Measurements from ENCODE around the gene PLA2G4B. TPM values are rescaled to one million over a fixed set of nuclear protein-coding genes. Genes with fewer than 3 reads are reported as not detected.
A peak's percentile ranks its signal among the peaks of the same experiment; 100 is the strongest.

PLA2G4B gene
- total and polyA plus RNA-seq, 9 of the 15 experiments (the other 6 are each of a cell fraction or from before 2014, with no cell fraction given), result 0.07 to 6.1 (median 2.8) TPM

- Histone ChIP-seq H3K4me2 (ENCODE audit: insufficient read depth, low read length) (peak overlapping the region; percentile 60), H3K4me3 (peak overlapping the region; percentile 4), H3K36me3 (ENCODE audit: control insufficient read depth, insufficient read depth, low read length) (no peaks in the 10 kb centered on the region), H3K9me1 (ENCODE audit: control insufficient read depth, insufficient read depth, low read length) (peaks cover 5% of the 10 kb centered on the region), H3K27me3 (ENCODE audit: control insufficient read depth in 2 of 2, insufficient read depth in 2 of 2, low read length in 2 of 2) (no peaks in the 10 kb centered on the region), H3K9ac (ENCODE audit: insufficient read depth in 1 of 2, low read depth in 2 of 2, low read length in 2 of 2) (peak overlapping the region; percentile 22 to 62; a peak in 1 of 4 replicates), H2AFZ (ENCODE audit: low read depth, low read length) (peak overlapping the region; percentile 60), H4K20me1 (replicated peaks; ENCODE audit: control insufficient read depth, insufficient read depth, low read length) (peaks cover 16% of the 10 kb centered on the region), H3K9me3 (replicated peaks; ENCODE audit: control insufficient read depth, insufficient read depth, low read depth, low read length) (no peaks in the 10 kb centered on the region), H3K79me2 (ENCODE audit: control insufficient read depth, insufficient read depth, low read length) (0 out of 3 replicates have a peak, but pooled peaks cover 5% of the 10 kb centered on the region), H3K27ac (ENCODE audit: extremely low read depth, low read depth, low read length) (peak overlapping the region; percentile 64), H3K4me1 (replicated peaks in 1 of 2; ENCODE audit: control insufficient read depth in 2 of 2, insufficient read depth in 2 of 2, low read length in 2 of 2) (peaks cover 30 to 53% of the 10 kb centered on the region in 2 experiments)
- FAIRE-seq, result peak; percentile 78
- POLR2A ChIA-PET, result interaction anchor here (0.7 to 2.5 kb wide), 6 partner anchors 11 to 131 kb away, joined by 3 to 6 read pairs (median 6); partner anchors contain the start of genes MAPKBP1 and MGA
- in situ Hi-C loops (cut with MboI), result no loop called here
- ATAC-seq, result peak; percentile 78
- DNase-seq (ENCODE audit: extremely low read depth in 1 of 4, low spot score in 3 of 4), result peak in 2 of 4 experiments; percentile 65 to 78
- 0% methylated on average over 5 of the region's 5 CpGs for WGBS (ENCODE audit: insufficient coverage, low coverage, missing lambda C conversion rate)
- no TSS peak for BruUV-seq (replicated peaks)
- CTCF ChIA-PET (ENCODE audit: low intra/inter-chr PET ratio), result no interaction called here
- intact Hi-C loops (cut with micrococcal nuclease), result no loop called here
- TF ChIP-seq FOS (IDR thresholded peaks at IDR 0.05; ENCODE audit: extremely low read depth, insufficient read length) (no peak), KAT7 (CRISPR knock-in tag; IDR thresholded peaks at IDR 0.05; ENCODE audit: borderline replicate concordance) (0 out of 2 replicates have a peak, but pooled peaks have one; percentile 39), IRF1 (CRISPR knock-in tag; IDR thresholded peaks at IDR 0.05; ENCODE audit: borderline replicate concordance) (no peak), ZNF146 (CRISPR knock-in tag; IDR thresholded peaks at IDR 0.05; ENCODE audit: unreplicated experiment) (no peak), ATF7 (IDR thresholded peaks at IDR 0.05) (0 out of 2 replicates have a peak, but pooled peaks have one; percentile 12), MEF2D (tag; conservative IDR thresholded peaks at IDR 0.05; ENCODE audit: low read depth) (peak; percentile 73; the same call in 1 of the 2 replicates), RCOR1 (IDR thresholded peaks at IDR 0.05; ENCODE audit: borderline replicate concordance in 1 of 2, low read depth in 2 of 2, low read length in 2 of 2) (peak in 1 of 2 experiments; percentile 82; a peak in 2 of 4 replicates), SOX6 (IDR thresholded peaks at IDR 0.05) (0 out of 2 replicates have a peak, but pooled peaks have one; percentile 36), L3MBTL2 (IDR thresholded peaks at IDR 0.05) (no peak), MEF2A (IDR thresholded peaks at IDR 0.05; ENCODE audit: control insufficient read depth, low read depth, low read length) (peak; percentile 91), XRCC3 (IDR thresholded peaks at IDR 0.05) (no peak), ZNF184 (CRISPR knock-in tag; IDR thresholded peaks at IDR 0.05) (no peak), GATA2 (CRISPR knock-in tag; IDR thresholded peaks at IDR 0.05) (peak; percentile 69; the same call in 1 of the 2 replicates), ARID1B (IDR thresholded peaks at IDR 0.05) (peak; percentile 83), KDM1A (IDR thresholded peaks at IDR 0.05) (peak; percentile 75 to 83), CBFA2T3 (IDR thresholded peaks at IDR 0.05) (peak; percentile 85), GATAD2A (IDR thresholded peaks at IDR 0.05) (peak; percentile 59; the same call in 1 of the 2 replicates)
- TF ChIP-seq, protein P1, sequence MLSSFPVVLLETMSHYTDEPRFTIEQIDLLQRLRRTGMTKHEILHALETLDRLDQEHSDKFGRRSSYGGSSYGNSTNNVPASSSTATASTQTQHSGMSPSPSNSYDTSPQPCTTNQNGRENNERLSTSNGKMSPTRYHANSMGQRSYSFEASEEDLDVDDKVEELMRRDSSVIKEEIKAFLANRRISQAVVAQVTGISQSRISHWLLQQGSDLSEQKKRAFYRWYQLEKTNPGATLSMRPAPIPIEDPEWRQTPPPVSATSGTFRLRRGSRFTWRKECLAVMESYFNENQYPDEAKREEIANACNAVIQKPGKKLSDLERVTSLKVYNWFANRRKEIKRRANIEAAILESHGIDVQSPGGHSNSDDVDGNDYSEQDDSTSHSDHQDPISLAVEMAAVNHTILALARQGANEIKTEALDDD (IDR thresholded peaks at IDR 0.05), result peak; percentile 83
- TF ChIP-seq, protein P2, sequence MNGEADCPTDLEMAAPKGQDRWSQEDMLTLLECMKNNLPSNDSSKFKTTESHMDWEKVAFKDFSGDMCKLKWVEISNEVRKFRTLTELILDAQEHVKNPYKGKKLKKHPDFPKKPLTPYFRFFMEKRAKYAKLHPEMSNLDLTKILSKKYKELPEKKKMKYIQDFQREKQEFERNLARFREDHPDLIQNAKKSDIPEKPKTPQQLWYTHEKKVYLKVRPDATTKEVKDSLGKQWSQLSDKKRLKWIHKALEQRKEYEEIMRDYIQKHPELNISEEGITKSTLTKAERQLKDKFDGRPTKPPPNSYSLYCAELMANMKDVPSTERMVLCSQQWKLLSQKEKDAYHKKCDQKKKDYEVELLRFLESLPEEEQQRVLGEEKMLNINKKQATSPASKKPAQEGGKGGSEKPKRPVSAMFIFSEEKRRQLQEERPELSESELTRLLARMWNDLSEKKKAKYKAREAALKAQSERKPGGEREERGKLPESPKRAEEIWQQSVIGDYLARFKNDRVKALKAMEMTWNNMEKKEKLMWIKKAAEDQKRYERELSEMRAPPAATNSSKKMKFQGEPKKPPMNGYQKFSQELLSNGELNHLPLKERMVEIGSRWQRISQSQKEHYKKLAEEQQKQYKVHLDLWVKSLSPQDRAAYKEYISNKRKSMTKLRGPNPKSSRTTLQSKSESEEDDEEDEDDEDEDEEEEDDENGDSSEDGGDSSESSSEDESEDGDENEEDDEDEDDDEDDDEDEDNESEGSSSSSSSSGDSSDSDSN (IDR thresholded peaks at IDR 0.05; ENCODE audit: borderline replicate concordance in 1 of 2, low read depth in 2 of 2, low read length in 2 of 2), result 0 out of 4 replicates have a peak, but pooled peaks of 1 of the 2 experiments have one; percentile 36
Measured at GRCh38 chr15:41790756-41791546, 47.7 kb upstream of the PLA2G4B start.

Measured in K562 (cell line).